Neural cell (in vitro differentiated cells): ENCODE results near the gene PKDCC. TPM values are rescaled to one million over a fixed set of nuclear protein-coding genes. Genes with fewer than 3 reads are reported as not detected.

Experiments
- H2AFZ ChIP-seq: fragments of 200-600, 300-800 bp; sonication (generic), shearing (Covaris generic); 2 replicates; pipeline ENCODE4 v1.6.0; 2014; ENCODE audit warnings: low read depth, mild to moderate bottlenecking, antibody characterized with exemption, low read length, moderate library complexity
- H3F3A ChIP-seq: fragments of 200-600 bp; shearing (Covaris generic); 2 replicates; pipeline ENCODE4 v1.6.1; 2016; ENCODE audit warnings: mild to moderate bottlenecking, moderate library complexity, mixed read lengths, antibody characterized with exemption, low read length; ENCODE audit not compliant: insufficient read depth, poor library complexity, severe bottlenecking
- H3K27ac ChIP-seq: fragments of 200-600, 300-800 bp; sonication (generic), shearing (Covaris generic); 2 replicates; pipeline ENCODE4 v1.5.1; 2014; ENCODE audit warnings: mild to moderate bottlenecking, low read length, moderate library complexity
- H3K27me3 ChIP-seq: fragments of 300-800, 200-600 bp; sonication (generic), shearing (Covaris generic); 2 replicates; pipeline ENCODE4 v1.6.0; 2014; ENCODE audit warnings: mild to moderate bottlenecking, low read depth, low read length, moderate library complexity; ENCODE audit not compliant: insufficient read depth
- H3K36me3 ChIP-seq: fragments of 300-800, 200-600 bp; sonication (generic), shearing (Covaris generic); 2 replicates; pipeline ENCODE4 v1.5.1; 2014; ENCODE audit warnings: mild to moderate bottlenecking, antibody characterized with exemption, low read length, moderate library complexity; ENCODE audit not compliant: insufficient read depth
- H3K4me2 ChIP-seq: fragments of 300-800, 200-600 bp; sonication (generic), shearing (Covaris generic); 2 replicates; pipeline ENCODE4 v1.6.0; 2014; ENCODE audit warnings: mild to moderate bottlenecking, low read length
- H3K4me3 ChIP-seq: fragments of 300-800, 200-600 bp; sonication (generic), shearing (Covaris generic); 2 replicates; pipeline ENCODE4 v1.5.1; 2014; ENCODE audit warnings: mild to moderate bottlenecking, low read length, moderate library complexity
- H3K79me2 ChIP-seq: fragments of 200-600 bp; shearing (Covaris generic); replicated peaks from 2 replicates; pipeline ENCODE4 v1.6.0; 2014; ENCODE audit warnings: mild to moderate bottlenecking, low read length, moderate library complexity; ENCODE audit not compliant: insufficient read depth
- H3K9ac ChIP-seq: fragments of 300-800, 200-600 bp; sonication (generic), shearing (Covaris generic); 2 replicates; pipeline ENCODE4 v1.6.1; 2016; ENCODE audit warnings: mild to moderate bottlenecking, low read length, mixed read lengths
- H3K9me2 ChIP-seq: fragments of 200-600 bp; shearing (Covaris generic); 2 replicates; pipeline ENCODE4 v1.6.1; 2016; ENCODE audit warnings: mild to moderate bottlenecking, low read length, mixed read lengths; ENCODE audit not compliant: insufficient read depth
- H3K9me3 ChIP-seq: fragments of 200-600, 300-800 bp; sonication (generic), shearing (Covaris generic); 2 replicates; pipeline ENCODE4 v1.6.1; 2016; ENCODE audit warnings: mild to moderate bottlenecking, mixed run types, low read length, moderate library complexity, mixed read lengths
- H4K20me1 ChIP-seq: fragments of 200-600 bp; shearing (Covaris generic); 2 replicates; pipeline ENCODE4 v1.6.1; 2016; ENCODE audit warnings: mild to moderate bottlenecking, mixed run types; ENCODE audit not compliant: insufficient read depth
- CTCF ChIP-seq: fragments of 450-650 bp; IDR thresholded peaks from 2 replicates; pipeline ENCODE4 v1.5.1; 2014; ENCODE audit warnings: antibody characterized with exemption, mild to moderate bottlenecking, moderate library complexity; ENCODE audit not compliant: poor library complexity, severe bottlenecking
- EP300 ChIP-seq: fragments of 450-650 bp; conservative IDR thresholded peaks from 2 replicates; pipeline ENCODE4 v1.6.1; 2014; ENCODE audit warnings: antibody characterized with exemption, mild to moderate bottlenecking, moderate library complexity; ENCODE audit not compliant: poor library complexity, severe bottlenecking
- EZH2 ChIP-seq: fragments of 200-600, 300-800 bp; shearing (Covaris generic), sonication (generic); IDR thresholded peaks from 2 replicates; pipeline ENCODE4 v1.6.1; 2014; ENCODE audit warnings: antibody characterized with exemption, low read length, borderline replicate concordance, mild to moderate bottlenecking; ENCODE audit not compliant: insufficient read depth, poor library complexity, severe bottlenecking
- MXI1 ChIP-seq: fragments of 450-650 bp; conservative IDR thresholded peaks from 2 replicates; pipeline ENCODE4 v1.6.1; 2014; ENCODE audit warnings: antibody characterized with exemption, mild to moderate bottlenecking; ENCODE audit not compliant: poor library complexity, severe bottlenecking
- POLR2AphosphoS5 ChIP-seq: IDR thresholded peaks from 2 replicates; pipeline ENCODE4 v1.6.1; 2012
- RAD21 ChIP-seq: fragments of 450-650 bp; conservative IDR thresholded peaks from 2 replicates; pipeline ENCODE4 v1.6.1; 2014; ENCODE audit warnings: antibody characterized with exemption, mild to moderate bottlenecking, moderate library complexity
- REST ChIP-seq: IDR thresholded peaks from 2 replicates; pipeline ENCODE4 v1.6.1; 2012; ENCODE audit warnings: borderline replicate concordance
- SMC3 ChIP-seq: fragments of 450-650 bp; conservative IDR thresholded peaks from 2 replicates; pipeline ENCODE4 v1.6.1; 2014; ENCODE audit warnings: antibody characterized with exemption, mild to moderate bottlenecking, moderate library complexity; ENCODE audit not compliant: poor library complexity
- TAF1 ChIP-seq: IDR thresholded peaks from 2 replicates; pipeline ENCODE4 v1.6.1; 2012; ENCODE audit warnings: low read depth
- polyA plus RNA-seq: library from polyadenylated mRNA; depleted of rRNA; stranded (reverse); fragments of >200 nt; gene quantifications from 2 replicates; pipeline ENCODE4 v1.2.3, GENCODE V29; 2014

Gene PKDCC
- polyA plus RNA-seq, 1 donor from 2014 or later, result 37.4 TPM

GRCh38 chr2:42026272-42026671 is 21.5 kb upstream of the PKDCC start:
- no peak overlapping the region for H3K27ac ChIP-seq
- H3K36me3 ChIP-seq, result no peaks in the 10 kb centered on the region
- TF ChIP-seq EP300 (no peak), EZH2 (no peak), REST (no peak), RAD21 (no peak), MXI1 (no peak), CTCF (no peak), POLR2AphosphoS5 (no peak), TAF1 (no peak), SMC3 (no peak)
- H3K4me3 ChIP-seq, result no peak overlapping the region
- no peaks in the 10 kb centered on the region for H3F3A ChIP-seq
- H3K9me3 ChIP-seq, result no peaks in the 10 kb centered on the region
- H3K9me2 ChIP-seq, result no peaks in the 10 kb centered on the region
- no peaks in the 10 kb centered on the region for H3K79me2 ChIP-seq
- no peak overlapping the region for H2AFZ ChIP-seq
- no peak overlapping the region for H3K9ac ChIP-seq
- H3K27me3 ChIP-seq, result no peaks in the 10 kb centered on the region
- no peaks in the 10 kb centered on the region for H4K20me1 ChIP-seq
- H3K4me2 ChIP-seq, result no peak overlapping the region

- Histone ChIP-seq H3K79me2 (no peaks in the 10 kb centered on the region), H3K9me2 (no peaks in the 10 kb centered on the region), H3K4me3 (no peak overlapping the region), H4K20me1 (no peaks in the 10 kb centered on the region), H3K36me3 (no peaks in the 10 kb centered on the region), H3K4me2 (no peak overlapping the region), H3K27ac (no peak overlapping the region), H3K9me3 (no peaks in the 10 kb centered on the region), H3K9ac (no peak overlapping the region), H3F3A (no peaks in the 10 kb centered on the region), H2AFZ (no peak overlapping the region), H3K27me3 (no peaks in the 10 kb centered on the region)
- no peak for TF ChIP-seq TAF1
- no peak for TF ChIP-seq MXI1
- no peak for TF ChIP-seq EP300
- no peak for TF ChIP-seq RAD21
- TF ChIP-seq EZH2, result no peak
- TF ChIP-seq POLR2AphosphoS5, result no peak
- no peak for TF ChIP-seq CTCF
- no peak for TF ChIP-seq SMC3
- TF ChIP-seq REST, result no peak
Measured at GRCh38 chr2:42028571-42029148, 19.2 kb upstream of the PKDCC start.
